ENCODE data around the gene PDE1C.
"Not testable (repeated sequence)": the region's sequence is repeated elsewhere in the genome, so short reads cannot be mapped to it uniquely, and the experiment has no call there.

PDE1C gene

DNA sequence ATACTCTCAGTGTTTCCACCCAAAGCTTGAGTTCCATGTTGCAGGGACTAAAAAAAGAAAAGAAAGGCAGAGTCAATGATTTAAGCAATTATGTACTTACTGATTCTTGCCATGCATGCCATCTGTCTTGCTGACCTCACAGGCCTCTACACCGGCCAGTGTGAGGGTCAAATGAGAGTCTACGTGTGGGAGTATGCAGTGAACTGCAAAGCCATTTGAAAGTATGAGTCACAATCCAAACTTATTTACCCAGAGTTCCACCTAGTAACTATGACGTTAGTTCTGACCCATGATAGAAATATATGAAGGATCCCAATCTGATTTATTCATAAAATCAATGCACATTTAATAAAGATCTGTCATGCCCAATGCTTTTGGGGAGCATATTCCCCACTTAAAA is 26.5 kb downstream of the PDE1C start:
- DNase-seq (ENCODE audit: low spot score), result no peak

DNA sequence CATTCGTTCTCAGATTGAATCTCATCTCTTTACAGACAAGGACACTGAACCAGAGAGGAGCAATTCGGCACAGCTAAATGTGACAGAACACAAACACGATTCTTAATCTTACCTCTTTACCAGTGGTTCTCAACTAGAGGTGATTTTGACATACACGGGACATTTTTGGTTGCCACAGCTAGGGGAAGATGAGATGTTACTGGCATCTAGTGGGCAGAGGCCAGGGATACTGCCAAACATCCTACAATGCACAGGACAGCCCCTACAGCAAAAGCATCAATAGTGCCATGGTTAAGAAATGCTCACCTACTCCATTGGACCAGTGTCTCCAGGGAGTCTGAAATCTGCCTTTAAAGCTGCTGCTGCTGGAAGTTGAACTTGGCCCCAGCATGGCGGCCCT is 27.3 kb downstream of the PDE1C start:
- DNase-seq (ENCODE audit: low spot score), result no peak

GRCh38 chr7:32039000-32039756 is 31.0 kb downstream of the PDE1C start:
- DNase-seq (ENCODE audit: low spot score), result no peak

- no peak for DNase-seq (ENCODE audit: low spot score)
Observed at GRCh38 chr7:32037650-32038198, 32.5 kb downstream of the PDE1C start.

GRCh38 chr7:32036557-32036956 is 33.6 kb downstream of the PDE1C start:
- DNase-seq (ENCODE audit: low spot score), result no peak

DNA sequence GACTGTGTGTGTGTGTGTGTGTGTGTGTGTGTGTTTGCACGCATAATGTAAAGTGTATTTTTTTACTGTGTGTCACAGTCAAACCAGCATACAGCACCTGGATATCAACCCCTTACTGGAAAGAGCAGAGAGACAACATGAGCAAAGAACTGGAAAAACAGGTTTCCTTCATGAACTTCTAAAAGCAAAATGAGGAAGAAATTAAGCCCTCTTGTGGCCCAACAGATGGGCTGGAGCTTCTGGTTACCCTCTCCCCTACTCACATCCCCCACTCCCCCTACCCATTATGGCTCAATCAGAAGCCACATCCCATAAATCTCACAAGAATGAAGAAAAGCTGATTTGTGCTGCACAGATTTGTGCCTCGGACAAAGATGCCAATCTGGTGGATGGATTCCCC is 36.2 kb downstream of the PDE1C start:
- DNase-seq (ENCODE audit: low spot score), result no peak

DNA sequence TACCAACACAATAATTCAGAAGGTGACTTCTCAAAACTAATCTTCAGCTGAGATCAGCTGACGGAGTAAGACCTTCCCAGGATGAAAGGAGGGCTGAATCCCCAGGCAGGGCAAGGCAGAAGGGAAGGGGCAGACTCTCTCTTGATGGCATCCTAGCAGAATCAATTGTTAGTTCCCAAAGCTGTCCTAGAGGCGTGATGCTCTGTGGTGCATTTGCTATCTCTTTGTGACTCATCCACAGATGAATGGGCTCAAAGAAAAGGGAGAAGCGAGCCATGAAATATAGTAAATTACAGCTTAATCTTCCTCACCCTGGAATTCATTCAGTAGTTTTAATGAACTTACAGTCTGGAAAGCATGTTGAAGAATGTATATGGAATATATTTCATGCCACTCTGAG is 37.2 kb downstream of the PDE1C start:
- DNase-seq (ENCODE audit: low spot score), result no peak

- no peak for DNase-seq (ENCODE audit: low spot score)
Observed at GRCh38 chr7:32032211-32032610, 38.0 kb downstream of the PDE1C start.

DNA sequence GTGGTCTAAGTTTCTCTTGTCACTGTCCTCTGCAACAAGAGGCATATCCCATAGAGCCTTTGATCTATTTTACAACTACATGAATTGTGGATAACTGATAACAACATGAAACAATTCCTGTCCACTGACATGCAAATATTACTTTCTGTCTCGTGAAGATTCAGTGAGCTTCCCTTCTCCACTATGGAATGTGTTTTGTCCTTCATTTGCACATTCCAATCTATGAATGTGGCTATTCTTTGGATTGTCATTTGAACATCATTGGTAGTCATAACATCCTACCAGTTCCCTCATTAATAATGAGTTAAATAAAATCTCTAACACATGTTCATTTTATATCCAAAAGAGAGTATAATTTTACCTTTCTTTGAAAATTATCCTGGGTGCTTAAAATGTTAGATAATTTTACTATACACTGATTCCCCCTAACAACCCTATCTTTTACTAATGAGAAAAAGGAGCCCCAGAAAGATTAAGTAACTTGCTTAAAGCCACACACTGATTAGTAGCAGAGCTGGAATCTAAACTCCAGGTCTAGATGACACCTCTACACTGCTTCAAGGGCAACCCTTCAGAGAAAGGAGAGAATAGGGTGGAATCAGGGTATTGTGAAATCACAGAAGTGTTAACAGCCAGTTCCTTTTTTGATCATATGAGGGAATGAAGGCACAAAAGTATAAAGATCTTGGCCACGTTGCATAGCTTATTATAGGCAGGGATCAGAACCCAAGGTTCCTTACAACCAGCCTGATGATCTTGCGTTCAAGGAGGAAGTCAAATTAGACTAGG is 39.1 kb downstream of the PDE1C start:
- no peak for DNase-seq (ENCODE audit: low spot score)

GRCh38 chr7:32026083-32026425 is 44.2 kb downstream of the PDE1C start:
- DNase-seq (ENCODE audit: low spot score), result no peak

DNA sequence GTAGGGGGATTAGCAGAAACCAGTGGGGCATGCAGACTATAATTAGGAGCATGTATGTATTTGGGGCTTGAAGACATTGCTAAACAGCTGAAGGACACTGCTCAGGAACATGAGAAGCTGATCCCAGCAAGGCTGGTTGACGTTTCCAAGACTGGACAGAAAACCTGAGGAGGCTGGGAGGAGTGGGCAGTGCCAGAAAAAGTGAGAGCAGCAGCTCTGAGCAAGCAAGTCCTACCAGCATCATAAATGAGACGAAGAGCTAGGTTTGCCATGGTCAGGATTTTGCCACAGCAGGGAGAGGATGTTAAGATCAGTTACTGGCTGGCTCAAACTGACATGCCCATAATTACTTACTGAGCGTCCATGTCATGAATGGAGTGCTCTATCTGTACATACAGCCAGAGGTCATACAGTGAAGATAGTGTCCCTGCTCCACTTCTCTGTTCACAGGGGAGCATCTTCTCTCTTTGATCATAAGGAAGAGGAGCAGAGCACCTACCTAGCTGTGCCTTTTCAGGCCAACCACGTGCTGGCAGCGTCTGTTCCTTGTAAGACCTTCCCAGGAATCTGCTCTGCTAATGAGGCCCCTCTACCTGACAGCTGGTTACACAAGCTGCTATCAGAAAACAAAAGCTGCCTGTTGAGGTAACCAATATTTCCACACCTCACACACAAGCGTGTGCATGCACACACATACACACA is 44.7 kb downstream of the PDE1C start:
- no peak for DNase-seq (ENCODE audit: low spot score)

DNA sequence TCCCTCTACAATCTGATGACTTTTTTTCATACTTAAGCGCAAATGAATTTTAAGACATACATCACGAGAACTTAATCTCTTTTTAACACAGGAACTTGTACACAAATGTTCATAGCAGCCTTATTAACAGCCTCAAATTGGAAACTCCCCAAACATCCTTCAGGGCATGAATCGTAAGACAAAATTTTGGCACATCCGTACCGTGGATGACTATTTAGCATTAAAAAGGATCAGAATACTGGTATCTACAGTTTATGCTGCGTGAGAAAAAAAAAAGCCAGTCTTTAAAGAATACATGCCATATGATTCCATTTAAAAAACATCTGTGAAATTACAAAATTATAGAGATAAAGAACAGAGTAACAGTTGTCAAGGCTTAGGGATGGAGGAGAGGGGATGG is 46.8 kb downstream of the PDE1C start:
- no peak for DNase-seq (ENCODE audit: low spot score)

GRCh38 chr7:32022966-32023365 is 47.2 kb downstream of the PDE1C start:
- no peak for DNase-seq (ENCODE audit: low spot score)

- no peak for DNase-seq (ENCODE audit: low spot score)
Observed at GRCh38 chr7:32020551-32021159, 49.6 kb downstream of the PDE1C start.

DNA sequence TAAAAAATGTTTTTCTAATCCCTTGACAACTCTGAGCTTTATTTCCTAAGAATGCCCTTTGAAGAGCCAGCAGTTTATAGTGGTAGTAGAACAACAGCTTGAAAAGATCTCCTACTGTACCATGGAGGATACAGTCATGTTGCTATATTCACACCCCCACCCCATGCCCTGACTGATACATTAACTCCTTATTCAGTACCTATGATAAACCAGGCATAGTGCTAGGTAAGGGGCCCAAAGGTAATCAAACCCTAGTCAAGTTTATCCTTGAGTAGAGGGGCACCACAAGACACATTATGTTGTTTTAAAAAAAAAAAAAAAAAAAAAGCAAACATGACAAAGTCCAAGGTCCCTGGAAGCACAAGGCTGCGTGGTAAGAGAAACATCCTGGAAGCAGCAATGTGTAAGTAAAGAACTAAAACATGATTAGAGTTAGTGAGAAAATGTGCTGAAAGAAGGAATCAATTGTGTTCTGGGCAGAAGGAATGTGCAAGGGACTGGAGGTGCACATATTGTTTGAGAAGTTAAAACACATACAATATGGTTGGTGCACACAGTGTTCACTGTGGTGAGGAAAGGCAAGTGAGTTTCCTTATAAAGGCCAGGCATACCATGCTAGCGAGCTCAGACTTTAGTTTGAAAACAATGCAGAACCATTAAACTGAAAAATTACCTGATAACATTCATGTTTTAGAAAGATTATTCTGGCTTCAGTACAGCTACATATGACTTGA is 51.2 kb downstream of the PDE1C start:
- DNase-seq (ENCODE audit: low spot score), result no peak

DNA sequence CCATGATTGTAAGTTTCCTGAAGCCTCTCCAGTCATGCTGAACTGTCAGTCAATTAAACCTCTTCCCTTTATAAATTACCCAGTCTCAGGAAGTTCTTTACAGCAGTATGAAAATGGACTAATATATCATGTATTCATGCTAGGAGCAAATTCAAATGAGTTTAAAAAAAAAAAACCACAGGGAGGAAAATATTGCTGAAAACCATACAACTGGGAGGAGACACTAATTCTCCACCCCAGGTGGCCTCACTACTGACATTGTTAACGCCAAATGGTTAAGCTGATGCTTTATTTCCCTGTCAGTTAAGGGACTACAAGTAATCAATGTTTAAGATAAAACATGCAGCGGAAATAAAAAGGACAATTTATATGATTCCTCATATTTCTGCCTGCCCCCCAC is 55.1 kb downstream of the PDE1C start:
- no peak for DNase-seq (ENCODE audit: low spot score)

DNA sequence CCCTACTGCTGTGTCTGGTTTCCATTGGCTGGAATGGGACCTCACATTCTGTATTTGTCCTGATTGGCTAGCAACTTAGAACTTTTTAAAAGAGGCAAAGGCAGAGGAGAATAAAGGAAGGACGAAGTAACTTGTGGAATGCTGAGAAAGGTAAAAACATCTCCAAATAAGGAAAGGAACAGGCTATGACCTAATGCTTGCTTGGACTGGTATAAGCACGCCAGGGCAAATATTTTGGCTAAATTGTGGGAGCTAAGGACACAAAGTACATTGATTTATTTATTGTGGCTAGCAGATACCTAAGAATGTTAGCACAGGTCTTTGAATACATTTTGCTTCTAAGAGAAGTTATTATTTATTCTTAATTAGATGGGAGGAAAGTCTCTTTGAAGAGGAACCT is 56.7 kb downstream of the PDE1C start:
- DNase-seq (ENCODE audit: low spot score), result not testable (repeated sequence)

GRCh38 chr7:32005577-32005976 is 64.6 kb downstream of the PDE1C start:
- DNase-seq (ENCODE audit: low spot score), result no peak

GRCh38 chr7:32001948-32002347 is 68.3 kb downstream of the PDE1C start:
- DNase-seq (ENCODE audit: low spot score), result no peak

DNA sequence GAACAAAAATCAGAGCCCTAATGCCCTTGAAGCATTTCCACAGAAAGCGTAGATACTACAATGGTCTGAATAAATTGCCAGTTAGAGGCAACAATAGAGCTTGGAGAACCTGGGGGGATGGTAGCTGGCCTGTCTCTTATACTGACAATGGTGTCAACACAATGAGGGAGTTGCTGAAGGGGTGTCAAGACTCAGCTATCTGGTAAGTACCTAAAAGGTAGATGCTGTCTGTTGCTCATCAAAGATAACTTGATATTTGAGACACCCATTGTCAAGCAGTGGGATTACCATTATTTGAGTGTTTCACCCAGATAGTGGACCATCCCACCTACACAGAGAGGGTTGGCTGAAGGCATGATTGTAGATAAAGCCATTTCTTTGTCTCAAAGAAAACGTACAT is 72.8 kb downstream of the PDE1C start:
- no peak for DNase-seq (ENCODE audit: low spot score)

DNA sequence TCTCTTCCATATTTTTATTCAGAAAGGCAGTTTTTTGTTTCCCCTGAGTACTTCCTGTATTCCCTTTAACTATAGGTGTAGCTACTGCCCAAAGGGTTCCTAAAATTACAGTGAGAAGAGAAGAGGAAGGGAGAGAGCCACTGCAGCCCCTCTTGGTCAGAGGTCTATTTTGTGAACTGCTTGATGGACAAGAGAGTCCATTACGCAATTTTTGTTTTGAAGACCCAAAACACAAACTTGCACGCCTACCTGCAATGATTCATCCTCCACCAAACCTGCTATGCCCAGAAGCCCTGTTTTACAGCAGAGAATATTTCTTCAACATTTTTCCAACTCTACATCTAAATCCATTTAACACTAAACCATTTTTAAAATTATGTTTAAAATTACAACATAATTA is 75.1 kb downstream of the PDE1C start:
- no peak for DNase-seq (ENCODE audit: low spot score)

- no peak for DNase-seq (ENCODE audit: low spot score)
Observed at GRCh38 chr7:31991846-31992245, 78.4 kb downstream of the PDE1C start.

All from hematopoietic multipotent progenitor cell treated with erythropoietin and hydrocortisone succinate and interleukin-3 and kit ligand, for 15 days (in vitro differentiated cells).